Fibroblast of villous mesenchyme (primary cell): ENCODE results near the gene CDH16. TPM values are rescaled to one million over a fixed set of nuclear protein-coding genes. Genes with fewer than 3 reads are reported as not detected.

ENCODE experiments used
- DNase-seq: peaks from one replicate; pipeline ENCODE4 v3.0.0-alpha.2; 2010; ENCODE audit warnings: low read depth
- H3K4me3 ChIP-seq: 2 replicates; pipeline ENCODE4 v1.5.1; 2011; ENCODE audit warnings: low read depth, mild to moderate bottlenecking, low read length
- total RNA-seq: library from RNA; depleted of rRNA; stranded (reverse); fragments of >200 nt; gene quantifications from 2 replicates; pipeline ENCODE4 v1.2.3, GENCODE V29; 2012
- TF ChIP-seq, protein P1 (sequence below): IDR thresholded peaks from 2 replicates; pipeline ENCODE4 v1.5.1; 2012; ENCODE audit warnings: low read depth, mild to moderate bottlenecking, low read length; ENCODE audit not compliant: insufficient read depth

Gene CDH16
- total RNA-seq, 1 donor = not detected

DNA sequence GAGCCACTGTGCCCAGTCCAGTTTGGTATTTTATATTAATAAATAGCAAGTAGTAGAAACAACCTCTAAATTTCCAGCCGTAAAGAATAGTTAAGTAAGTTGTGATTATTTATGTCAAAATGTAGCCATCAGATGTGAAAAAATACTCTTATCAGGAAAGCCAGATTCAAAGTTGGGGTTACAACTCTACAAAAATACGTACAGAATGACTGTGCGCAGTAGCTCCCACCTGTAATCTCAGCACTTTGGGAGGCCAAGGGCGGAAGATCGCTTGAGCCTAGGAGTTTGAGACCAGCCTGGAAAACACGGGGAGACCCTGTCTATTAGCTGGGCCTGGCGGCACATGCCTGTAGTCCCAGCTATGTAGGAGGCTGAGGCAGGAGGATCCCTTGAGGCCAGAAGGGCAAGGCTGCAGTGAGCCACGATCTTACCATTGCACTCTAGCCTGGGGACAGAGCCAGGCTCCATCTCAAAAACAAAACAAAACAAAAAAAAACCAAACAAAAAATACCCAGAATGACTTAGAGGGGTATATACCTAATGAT lies 36.6 kb downstream of the CDH16 start:
- TF ChIP-seq, protein P1, sequence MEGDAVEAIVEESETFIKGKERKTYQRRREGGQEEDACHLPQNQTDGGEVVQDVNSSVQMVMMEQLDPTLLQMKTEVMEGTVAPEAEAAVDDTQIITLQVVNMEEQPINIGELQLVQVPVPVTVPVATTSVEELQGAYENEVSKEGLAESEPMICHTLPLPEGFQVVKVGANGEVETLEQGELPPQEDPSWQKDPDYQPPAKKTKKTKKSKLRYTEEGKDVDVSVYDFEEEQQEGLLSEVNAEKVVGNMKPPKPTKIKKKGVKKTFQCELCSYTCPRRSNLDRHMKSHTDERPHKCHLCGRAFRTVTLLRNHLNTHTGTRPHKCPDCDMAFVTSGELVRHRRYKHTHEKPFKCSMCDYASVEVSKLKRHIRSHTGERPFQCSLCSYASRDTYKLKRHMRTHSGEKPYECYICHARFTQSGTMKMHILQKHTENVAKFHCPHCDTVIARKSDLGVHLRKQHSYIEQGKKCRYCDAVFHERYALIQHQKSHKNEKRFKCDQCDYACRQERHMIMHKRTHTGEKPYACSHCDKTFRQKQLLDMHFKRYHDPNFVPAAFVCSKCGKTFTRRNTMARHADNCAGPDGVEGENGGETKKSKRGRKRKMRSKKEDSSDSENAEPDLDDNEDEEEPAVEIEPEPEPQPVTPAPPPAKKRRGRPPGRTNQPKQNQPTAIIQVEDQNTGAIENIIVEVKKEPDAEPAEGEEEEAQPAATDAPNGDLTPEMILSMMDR = no peak
- peak overlapping the region; percentile 72 for H3K4me3 ChIP-seq
- DNase-seq = no peak

GRCh38 chr16:66881560-66881959 lies 37.1 kb downstream of the CDH16 start:
- TF ChIP-seq, protein P1 = no peak
- peak overlapping the region; percentile 72 for H3K4me3 ChIP-seq
- no peak for DNase-seq

DNA sequence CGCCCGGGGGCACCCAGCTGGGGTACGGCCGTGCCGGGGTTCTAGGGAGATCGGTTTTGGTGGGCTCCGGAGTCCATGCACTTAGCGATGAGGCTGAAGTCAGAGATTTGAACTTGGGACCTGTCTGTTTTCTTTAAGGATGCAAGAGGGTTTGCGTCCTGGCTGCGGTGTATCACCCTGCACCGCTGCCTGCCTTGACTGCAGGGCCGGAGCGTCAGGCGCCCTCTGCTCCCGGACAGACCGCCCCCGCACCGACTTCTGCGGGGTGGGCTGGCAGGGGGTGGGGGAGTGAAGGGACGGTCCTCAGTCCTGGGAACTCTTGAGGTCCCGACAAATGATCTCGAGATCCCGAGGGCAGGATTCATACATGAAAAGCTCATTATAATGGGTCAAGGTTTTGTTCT lies 37.7 kb downstream of the CDH16 start:
- no peak for DNase-seq
- TF ChIP-seq, protein P1 = no peak
- H3K4me3 ChIP-seq = peak overlapping the region; percentile 72

DNA sequence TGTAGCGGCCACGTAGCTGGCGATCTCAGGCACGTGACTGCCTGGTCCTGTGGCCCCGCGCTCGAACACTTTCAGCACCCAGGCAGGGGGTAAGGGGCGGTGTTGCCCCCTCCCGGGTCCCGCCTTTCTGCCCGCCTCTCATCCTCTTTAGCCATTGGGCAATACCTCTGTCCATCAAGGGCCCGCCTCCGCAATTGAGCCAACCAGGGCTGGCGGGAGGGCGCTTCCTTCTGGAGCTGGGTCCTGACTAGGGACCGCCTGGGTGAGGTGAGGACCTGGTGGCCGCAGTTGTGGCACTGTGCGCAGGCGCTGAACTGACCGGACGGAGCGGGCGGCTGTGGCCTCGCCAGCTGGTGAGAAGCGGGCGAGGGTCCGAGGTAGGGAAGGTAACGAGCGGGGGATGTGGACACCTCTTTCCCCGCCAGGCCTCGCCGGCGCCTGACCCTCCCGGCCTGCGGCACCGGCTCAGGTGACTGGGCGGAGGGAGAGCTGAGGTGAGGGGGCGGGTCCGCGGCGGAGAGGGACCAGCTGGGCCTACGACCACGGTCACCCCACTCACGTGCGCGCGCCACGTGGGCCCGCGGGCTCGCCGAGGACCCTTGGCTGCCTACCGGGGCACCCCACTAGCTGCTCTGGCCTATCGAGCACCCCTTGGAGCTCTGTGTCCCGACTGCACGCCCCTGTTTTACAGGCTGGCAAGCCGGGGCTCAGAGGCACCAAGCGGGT lies 38.2 kb downstream of the CDH16 start, which contains the start of gene PDP2:
TSS of gene PDP2 (plus strand) at position 228 of the 726 bp plus-strand sequence. CDS start 3,770 bp downstream, outside the sequence.
- DNase-seq = peak; percentile 95
- peak within 1 kb of the TSS; percentile 72 for H3K4me3 ChIP-seq
- TF ChIP-seq, protein P1 = no peak

DNA sequence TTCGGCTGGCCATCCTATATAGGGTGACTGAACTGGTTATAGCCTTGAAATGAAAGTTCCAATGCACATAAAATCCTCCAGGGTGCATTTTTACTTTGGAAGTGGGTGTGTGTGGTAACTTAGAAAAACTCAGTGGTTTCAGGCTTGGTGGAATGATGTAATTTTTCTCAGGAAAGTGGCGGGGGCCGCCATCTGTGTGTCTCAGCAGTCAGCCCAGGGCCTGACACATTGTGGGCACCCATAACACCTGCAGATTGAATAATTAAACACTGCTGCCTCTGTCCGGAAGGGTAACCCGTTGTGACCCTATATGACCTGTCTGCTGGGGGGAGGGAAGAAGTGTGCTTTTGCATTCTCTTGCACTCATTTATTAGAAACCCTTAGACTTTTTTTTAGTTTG lies 40.6 kb downstream of the CDH16 start:
- H3K4me3 ChIP-seq = no peak overlapping the region
- TF ChIP-seq, protein P1 = no peak
- no peak for DNase-seq

GRCh38 chr16:66874079-66874775 lies 44.5 kb downstream of the CDH16 start:
- TF ChIP-seq, protein P1 = no peak
- H3K4me3 ChIP-seq = no peak overlapping the region
- peak; percentile 69 for DNase-seq
